GM23338 (cell line): Measurements from ENCODE around the gene NIPAL3. TPM values are rescaled to one million over a fixed set of nuclear protein-coding genes. Genes with fewer than 3 reads are reported as not detected.

ENCODE experiments used
- ATAC-seq: fragments of 200-7000 bp; cut with Tn5 transposase; 3 replicates; pipeline ENCODE4 v1.9.1; 2020
- DNase-seq: peaks from one replicate; pipeline ENCODE4 v3.0.0-alpha.2; 2015; ENCODE audit warnings: low spot score
- H2AFZ ChIP-seq: fragments of 200-600 bp; sonication (generic); 2 replicates; pipeline ENCODE4 v1.8.0; 2016; ENCODE audit warnings: antibody characterized with exemption, mild to moderate bottlenecking, moderate library complexity
- H3F3A ChIP-seq: fragments of 200-600 bp; sonication (generic); replicated peaks from 2 replicates; pipeline ENCODE4 v1.8.0; 2017; ENCODE audit warnings: antibody characterized with exemption, mixed run types, low read depth
- H3K27ac ChIP-seq: fragments of 200-600 bp; sonication (generic); 2 replicates; pipeline ENCODE4 v1.6.1; 2016; ENCODE audit warnings: low read depth
- H3K27me3 ChIP-seq: fragments of 200-600 bp; sonication (generic); 2 replicates; pipeline ENCODE4 v1.8.0; 2016; ENCODE audit warnings: mild to moderate bottlenecking, mixed run types, moderate library complexity; ENCODE audit not compliant: insufficient read depth
- H3K36me3 ChIP-seq: fragments of 200-600 bp; sonication (generic); 2 replicates; pipeline ENCODE4 v1.8.0; 2016; ENCODE audit warnings: mild to moderate bottlenecking; ENCODE audit not compliant: insufficient read depth
- H3K4me1 ChIP-seq: fragments of 200-600 bp; sonication (generic); 2 replicates; pipeline ENCODE4 v1.8.0; 2016; ENCODE audit warnings: mild to moderate bottlenecking, moderate library complexity; ENCODE audit not compliant: insufficient read depth
- H3K4me2 ChIP-seq: fragments of 200-600 bp; sonication (generic); 2 replicates; pipeline ENCODE4 v1.7.1; 2017; ENCODE audit warnings: mixed run types
- H3K4me3 ChIP-seq: fragments of 200-600 bp; sonication (generic); 2 replicates; pipeline ENCODE4 v1.6.1; 2016; ENCODE audit warnings: mixed run types
- H3K79me2 ChIP-seq: fragments of 200-600 bp; sonication (generic); replicated peaks from 2 replicates; pipeline ENCODE4 v1.8.0; 2017; ENCODE audit warnings: mild to moderate bottlenecking; ENCODE audit not compliant: insufficient read depth
- H3K9me2 ChIP-seq: fragments of 200-600 bp; sonication (generic); 2 replicates; pipeline ENCODE4 v1.8.0; 2017; ENCODE audit not compliant: insufficient read depth
- H4K20me1 ChIP-seq: fragments of 200-600 bp; sonication (generic); replicated peaks from 2 replicates; pipeline ENCODE4 v1.8.0; 2017; ENCODE audit warnings: mild to moderate bottlenecking; ENCODE audit not compliant: insufficient read depth
- H3K27ac Mint-ChIP-seq: 2 replicates; pipeline ENCODE4 v1.8.0; 2020; ENCODE audit warnings: inconsistent platforms, mild to moderate bottlenecking, moderate library complexity, mixed read lengths
- H3K27me3 Mint-ChIP-seq: 3 replicates; pipeline ENCODE4 v1.8.0; 2022; ENCODE audit warnings: low read depth, mild to moderate bottlenecking, moderate library complexity, mixed read lengths, inconsistent platforms; ENCODE audit not compliant: insufficient read depth, poor library complexity
- H3K36me3 Mint-ChIP-seq: 3 replicates; pipeline ENCODE4 v1.8.0; 2021; ENCODE audit warnings: low read depth, mild to moderate bottlenecking, inconsistent platforms, moderate library complexity, mixed read lengths
- H3K4me1 Mint-ChIP-seq: 3 replicates; pipeline ENCODE4 v1.8.0; 2020; ENCODE audit warnings: mild to moderate bottlenecking, inconsistent platforms, mixed read lengths
- H3K4me3 Mint-ChIP-seq: 3 replicates; pipeline ENCODE4 v1.8.0; 2021; ENCODE audit warnings: moderate library complexity, mild to moderate bottlenecking, inconsistent platforms, mixed read lengths
- H3K9me3 Mint-ChIP-seq: 3 replicates; pipeline ENCODE4 v1.8.0; 2020; ENCODE audit warnings: moderate library complexity, mild to moderate bottlenecking, inconsistent platforms, mixed read lengths
- CREB1 ChIP-seq: fragments of 250-450 bp; sonication (Bioruptor Pico); IDR thresholded peaks from 2 replicates; pipeline ENCODE4 v1.5.0; 2020; ENCODE audit warnings: low read depth, mild to moderate bottlenecking, moderate library complexity
- CTCF ChIP-seq, 2 experiments: fragments of 200-600 bp in 1 of 2; sonication (generic) in 1 of 2; conservative IDR thresholded peaks; 2 replicates each; pipeline versions ENCODE4 v1.5.1 to v1.6.1; 2016 to 2017; ENCODE audit warnings: antibody characterized with exemption in 2 of 2, low read depth in 2 of 2, mild to moderate bottlenecking in 2 of 2, moderate library complexity in 1 of 2
- ETS1 ChIP-seq: IDR thresholded peaks from 2 replicates; pipeline ENCODE4 v1.6.1; 2016; ENCODE audit warnings: antibody characterized with exemption
- EZH2 ChIP-seq: fragments of 200-600 bp; sonication (generic); IDR thresholded peaks from one replicate; pipeline ENCODE4 v1.8.0; 2017; ENCODE audit warnings: antibody characterized with exemption, mild to moderate bottlenecking, low read depth; ENCODE audit not compliant: unreplicated experiment
- EZH2phosphoT487 ChIP-seq: fragments of 200-600 bp; sonication (generic); IDR thresholded peaks from one replicate; pipeline ENCODE4 v1.8.1; 2018; ENCODE audit warnings: antibody characterized with exemption; ENCODE audit not compliant: unreplicated experiment
- POLR2AphosphoS5 ChIP-seq: IDR thresholded peaks from 2 replicates; pipeline ENCODE4 v1.6.1; 2016; ENCODE audit warnings: antibody characterized with exemption, low read depth
- STAT1 ChIP-seq: IDR thresholded peaks from one replicate; pipeline ENCODE4 v1.6.1; 2016; ENCODE audit warnings: antibody characterized with exemption; ENCODE audit not compliant: unreplicated experiment
- polyA plus RNA-seq: library from polyadenylated mRNA; unstranded; fragments of >200 nt; fragmentation: Nextera tagmentation; extraction: Ambion mirVana; gene quantifications from 2 replicates; pipeline ENCODE4 v1.2.1, GENCODE V29; 2016
- total RNA-seq: library from RNA; depleted of rRNA; stranded (reverse); fragments of >200 nt; shearing (Covaris generic); gene quantifications from 2 replicates; pipeline ENCODE4 v1.2.3, GENCODE V29; 2014
- TF ChIP-seq, protein P1 (sequence below): fragments of 250-450 bp; sonication (Bioruptor Pico); IDR thresholded peaks from 2 replicates; pipeline ENCODE4 v1.5.0; 2020; ENCODE audit warnings: mild to moderate bottlenecking, moderate library complexity
- TF ChIP-seq, protein P2 (sequence below): IDR thresholded peaks from one replicate; pipeline ENCODE4 v1.6.1; 2018; ENCODE audit warnings: antibody characterized with exemption; ENCODE audit not compliant: unreplicated experiment

Gene NIPAL3
- total and polyA plus RNA-seq, 2 experiments from 2014 or later, result 5.5 to 9.6 TPM

GRCh38 chr1:24486331-24487065 lies 70.9 kb downstream of the NIPAL3 start:
- Mint-ChIP-seq H3K27ac (no peak overlapping the region), H3K36me3 (peaks cover 15% of the 10 kb centered on the region; the same call in 2 of the 3 replicates), H3K9me3 (peaks cover 29% of the 10 kb centered on the region), H3K4me1 (peaks cover 6% of the 10 kb centered on the region), H3K27me3 (peaks cover 7% of the 10 kb centered on the region), H3K4me3 (no peak overlapping the region)
- Histone ChIP-seq H3K9me2 (no peaks in the 10 kb centered on the region), H3F3A (no peaks in the 10 kb centered on the region), H3K27me3 (no peaks in the 10 kb centered on the region), H3K27ac (no peak overlapping the region), H2AFZ (0 out of 2 replicates have a peak overlapping the region, but pooled peaks have one; percentile 63), H3K79me2 (no peaks in the 10 kb centered on the region), H4K20me1 (no peaks in the 10 kb centered on the region), H3K4me1 (peaks cover 6% of the 10 kb centered on the region), H3K36me3 (no peaks in the 10 kb centered on the region), H3K4me3 (no peak overlapping the region), H3K4me2 (no peak overlapping the region)
- ATAC-seq (no peak), DNase-seq (no peak)
- TF ChIP-seq CREB1, result no peak
- no peak for TF ChIP-seq STAT1
- TF ChIP-seq, protein P1, sequence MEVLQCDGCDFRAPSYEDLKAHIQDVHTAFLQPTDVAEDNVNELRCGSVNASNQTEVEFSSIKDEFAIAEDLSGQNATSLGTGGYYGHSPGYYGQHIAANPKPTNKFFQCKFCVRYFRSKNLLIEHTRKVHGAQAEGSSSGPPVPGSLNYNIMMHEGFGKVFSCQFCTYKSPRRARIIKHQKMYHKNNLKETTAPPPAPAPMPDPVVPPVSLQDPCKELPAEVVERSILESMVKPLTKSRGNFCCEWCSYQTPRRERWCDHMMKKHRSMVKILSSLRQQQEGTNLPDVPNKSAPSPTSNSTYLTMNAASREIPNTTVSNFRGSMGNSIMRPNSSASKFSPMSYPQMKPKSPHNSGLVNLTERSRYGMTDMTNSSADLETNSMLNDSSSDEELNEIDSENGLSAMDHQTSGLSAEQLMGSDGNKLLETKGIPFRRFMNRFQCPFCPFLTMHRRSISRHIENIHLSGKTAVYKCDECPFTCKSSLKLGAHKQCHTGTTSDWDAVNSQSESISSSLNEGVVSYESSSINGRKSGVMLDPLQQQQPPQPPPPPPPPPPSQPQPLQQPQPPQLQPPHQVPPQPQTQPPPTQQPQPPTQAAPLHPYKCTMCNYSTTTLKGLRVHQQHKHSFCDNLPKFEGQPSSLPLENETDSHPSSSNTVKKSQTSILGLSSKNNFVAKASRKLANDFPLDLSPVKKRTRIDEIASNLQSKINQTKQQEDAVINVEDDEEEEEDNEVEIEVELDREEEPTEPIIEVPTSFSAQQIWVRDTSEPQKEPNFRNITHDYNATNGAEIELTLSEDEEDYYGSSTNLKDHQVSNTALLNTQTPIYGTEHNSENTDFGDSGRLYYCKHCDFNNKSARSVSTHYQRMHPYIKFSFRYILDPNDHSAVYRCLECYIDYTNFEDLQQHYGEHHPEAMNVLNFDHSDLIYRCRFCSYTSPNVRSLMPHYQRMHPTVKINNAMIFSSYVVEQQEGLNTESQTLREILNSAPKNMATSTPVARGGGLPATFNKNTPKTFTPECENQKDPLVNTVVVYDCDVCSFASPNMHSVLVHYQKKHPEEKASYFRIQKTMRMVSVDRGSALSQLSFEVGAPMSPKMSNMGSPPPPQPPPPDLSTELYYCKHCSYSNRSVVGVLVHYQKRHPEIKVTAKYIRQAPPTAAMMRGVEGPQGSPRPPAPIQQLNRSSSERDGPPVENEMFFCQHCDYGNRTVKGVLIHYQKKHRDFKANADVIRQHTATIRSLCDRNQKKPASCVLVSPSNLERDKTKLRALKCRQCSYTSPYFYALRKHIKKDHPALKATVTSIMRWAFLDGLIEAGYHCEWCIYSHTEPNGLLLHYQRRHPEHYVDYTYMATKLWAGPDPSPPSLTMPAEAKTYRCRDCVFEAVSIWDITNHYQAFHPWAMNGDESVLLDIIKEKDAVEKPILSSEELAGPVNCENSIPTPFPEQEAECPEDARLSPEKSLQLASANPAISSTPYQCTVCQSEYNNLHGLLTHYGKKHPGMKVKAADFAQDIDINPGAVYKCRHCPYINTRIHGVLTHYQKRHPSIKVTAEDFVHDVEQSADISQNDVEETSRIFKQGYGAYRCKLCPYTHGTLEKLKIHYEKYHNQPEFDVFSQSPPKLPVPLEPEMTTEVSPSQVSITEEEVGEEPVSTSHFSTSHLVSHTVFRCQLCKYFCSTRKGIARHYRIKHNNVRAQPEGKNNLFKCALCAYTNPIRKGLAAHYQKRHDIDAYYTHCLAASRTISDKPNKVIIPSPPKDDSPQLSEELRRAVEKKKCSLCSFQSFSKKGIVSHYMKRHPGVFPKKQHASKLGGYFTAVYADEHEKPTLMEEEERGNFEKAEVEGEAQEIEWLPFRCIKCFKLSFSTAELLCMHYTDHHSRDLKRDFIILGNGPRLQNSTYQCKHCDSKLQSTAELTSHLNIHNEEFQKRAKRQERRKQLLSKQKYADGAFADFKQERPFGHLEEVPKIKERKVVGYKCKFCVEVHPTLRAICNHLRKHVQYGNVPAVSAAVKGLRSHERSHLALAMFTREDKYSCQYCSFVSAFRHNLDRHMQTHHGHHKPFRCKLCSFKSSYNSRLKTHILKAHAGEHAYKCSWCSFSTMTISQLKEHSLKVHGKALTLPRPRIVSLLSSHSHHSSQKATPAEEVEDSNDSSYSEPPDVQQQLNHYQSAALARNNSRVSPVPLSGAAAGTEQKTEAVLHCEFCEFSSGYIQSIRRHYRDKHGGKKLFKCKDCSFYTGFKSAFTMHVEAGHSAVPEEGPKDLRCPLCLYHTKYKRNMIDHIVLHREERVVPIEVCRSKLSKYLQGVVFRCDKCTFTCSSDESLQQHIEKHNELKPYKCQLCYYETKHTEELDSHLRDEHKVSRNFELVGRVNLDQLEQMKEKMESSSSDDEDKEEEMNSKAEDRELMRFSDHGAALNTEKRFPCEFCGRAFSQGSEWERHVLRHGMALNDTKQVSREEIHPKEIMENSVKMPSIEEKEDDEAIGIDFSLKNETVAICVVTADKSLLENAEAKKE (CRISPR knock-in tag), result no peak
- TF ChIP-seq EZH2, result no peak
- no peak for TF ChIP-seq CTCF (conservative IDR thresholded peaks at IDR 0.05; ENCODE audit: low read depth in 2 of 2)
- TF ChIP-seq POLR2AphosphoS5, result no peak
- TF ChIP-seq, protein P2, sequence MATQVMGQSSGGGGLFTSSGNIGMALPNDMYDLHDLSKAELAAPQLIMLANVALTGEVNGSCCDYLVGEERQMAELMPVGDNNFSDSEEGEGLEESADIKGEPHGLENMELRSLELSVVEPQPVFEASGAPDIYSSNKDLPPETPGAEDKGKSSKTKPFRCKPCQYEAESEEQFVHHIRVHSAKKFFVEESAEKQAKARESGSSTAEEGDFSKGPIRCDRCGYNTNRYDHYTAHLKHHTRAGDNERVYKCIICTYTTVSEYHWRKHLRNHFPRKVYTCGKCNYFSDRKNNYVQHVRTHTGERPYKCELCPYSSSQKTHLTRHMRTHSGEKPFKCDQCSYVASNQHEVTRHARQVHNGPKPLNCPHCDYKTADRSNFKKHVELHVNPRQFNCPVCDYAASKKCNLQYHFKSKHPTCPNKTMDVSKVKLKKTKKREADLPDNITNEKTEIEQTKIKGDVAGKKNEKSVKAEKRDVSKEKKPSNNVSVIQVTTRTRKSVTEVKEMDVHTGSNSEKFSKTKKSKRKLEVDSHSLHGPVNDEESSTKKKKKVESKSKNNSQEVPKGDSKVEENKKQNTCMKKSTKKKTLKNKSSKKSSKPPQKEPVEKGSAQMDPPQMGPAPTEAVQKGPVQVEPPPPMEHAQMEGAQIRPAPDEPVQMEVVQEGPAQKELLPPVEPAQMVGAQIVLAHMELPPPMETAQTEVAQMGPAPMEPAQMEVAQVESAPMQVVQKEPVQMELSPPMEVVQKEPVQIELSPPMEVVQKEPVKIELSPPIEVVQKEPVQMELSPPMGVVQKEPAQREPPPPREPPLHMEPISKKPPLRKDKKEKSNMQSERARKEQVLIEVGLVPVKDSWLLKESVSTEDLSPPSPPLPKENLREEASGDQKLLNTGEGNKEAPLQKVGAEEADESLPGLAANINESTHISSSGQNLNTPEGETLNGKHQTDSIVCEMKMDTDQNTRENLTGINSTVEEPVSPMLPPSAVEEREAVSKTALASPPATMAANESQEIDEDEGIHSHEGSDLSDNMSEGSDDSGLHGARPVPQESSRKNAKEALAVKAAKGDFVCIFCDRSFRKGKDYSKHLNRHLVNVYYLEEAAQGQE, result no peak
- TF ChIP-seq EZH2phosphoT487, result no peak
- TF ChIP-seq ETS1, result no peak
